NCI-H774 (cell line): ENCODE measurements around the gene SETD3.
"Not testable (repeated sequence)": the region's sequence is repeated elsewhere in the genome, so short reads cannot be mapped to it uniquely, and the experiment has no call there.

ENCODE experiments used
- DNase-seq: peaks from one replicate; lab custom pipeline; 2025; lab: John Stamatoyannopoulos, UW

SETD3 gene

DNA sequence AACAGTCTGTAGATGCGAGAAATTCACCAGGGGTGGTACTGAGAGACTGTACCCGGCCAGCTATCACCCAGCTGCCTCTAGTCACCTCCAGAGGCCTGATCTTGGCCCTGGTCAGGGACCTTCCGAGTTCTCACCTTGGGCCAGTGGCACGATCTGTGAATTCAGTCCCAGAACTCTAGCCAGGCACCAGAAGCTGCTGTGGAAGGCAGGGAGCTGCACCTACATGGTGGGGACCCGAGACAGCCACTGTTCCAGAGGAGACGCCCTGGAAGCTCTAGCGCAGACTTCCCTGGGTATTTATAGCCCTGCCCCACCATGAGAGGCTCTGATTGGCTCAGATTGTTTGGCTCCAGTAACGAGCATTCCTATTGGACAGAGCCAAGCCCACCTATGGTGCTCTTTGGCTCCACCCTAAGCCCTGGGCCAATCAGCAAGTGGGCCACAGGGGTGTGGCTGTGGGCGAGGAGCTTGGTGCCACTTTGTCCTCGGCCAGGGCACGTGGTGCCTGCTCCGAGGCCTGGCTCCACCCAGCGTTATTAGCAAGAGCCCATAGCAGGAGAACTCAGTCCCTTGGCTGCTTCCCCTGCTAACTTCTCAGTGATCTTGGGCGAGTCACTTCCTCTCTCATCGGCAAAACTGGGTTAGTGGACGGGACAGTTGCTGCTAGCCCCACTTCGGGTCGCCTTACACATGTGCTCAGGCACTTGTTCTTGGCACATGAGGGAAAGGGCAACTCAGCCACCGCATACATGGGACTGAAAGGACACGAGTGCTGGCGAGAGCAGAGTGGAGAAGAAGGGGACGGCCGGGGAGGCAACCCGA lies 119.7 kb downstream of the SETD3 start:
- DNase-seq: no peak

DNA sequence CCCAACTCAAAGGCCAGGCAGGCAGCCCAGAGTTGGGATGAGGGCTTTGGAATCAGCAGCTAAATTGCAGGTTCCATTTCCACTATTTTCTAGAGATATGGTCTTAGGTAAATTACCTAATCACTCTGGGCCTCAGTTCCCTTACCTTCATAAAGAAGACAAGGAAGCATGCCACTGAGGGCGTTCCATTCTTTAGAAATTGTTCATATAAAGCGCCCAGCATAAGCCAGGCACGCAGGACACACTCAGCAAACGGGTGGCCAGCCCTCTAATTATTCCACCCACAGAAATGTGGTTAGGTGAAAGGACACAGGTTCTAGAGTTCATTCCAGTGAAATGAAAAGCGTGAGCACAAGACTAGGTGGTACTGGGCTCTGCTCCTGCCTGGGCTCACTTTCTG lies 120.8 kb downstream of the SETD3 start:
- DNase-seq: no peak

DNA sequence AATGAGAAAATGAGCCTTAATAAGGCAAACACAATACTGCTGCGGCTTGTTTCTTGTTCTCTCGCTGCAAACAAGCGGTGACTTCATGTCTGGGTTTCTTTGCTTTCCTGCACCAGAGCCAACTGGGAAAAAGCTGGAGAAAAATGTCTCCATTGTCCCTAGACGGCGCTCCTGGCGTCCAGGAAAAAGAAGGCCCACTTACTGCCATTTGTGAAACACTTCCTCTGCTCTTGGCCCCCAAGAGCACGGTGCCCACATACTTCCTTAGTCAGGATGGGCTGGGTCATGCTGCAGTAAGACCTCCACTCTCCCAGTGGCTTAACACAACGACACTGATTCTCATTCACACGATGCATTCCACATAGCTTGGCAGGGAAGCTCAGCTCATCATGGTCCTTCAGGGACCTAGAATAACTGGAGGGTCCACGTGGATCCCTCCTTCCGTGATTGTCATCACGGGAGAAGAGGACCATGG lies 122.7 kb downstream of the SETD3 start:
- DNase-seq: no peak

DNA sequence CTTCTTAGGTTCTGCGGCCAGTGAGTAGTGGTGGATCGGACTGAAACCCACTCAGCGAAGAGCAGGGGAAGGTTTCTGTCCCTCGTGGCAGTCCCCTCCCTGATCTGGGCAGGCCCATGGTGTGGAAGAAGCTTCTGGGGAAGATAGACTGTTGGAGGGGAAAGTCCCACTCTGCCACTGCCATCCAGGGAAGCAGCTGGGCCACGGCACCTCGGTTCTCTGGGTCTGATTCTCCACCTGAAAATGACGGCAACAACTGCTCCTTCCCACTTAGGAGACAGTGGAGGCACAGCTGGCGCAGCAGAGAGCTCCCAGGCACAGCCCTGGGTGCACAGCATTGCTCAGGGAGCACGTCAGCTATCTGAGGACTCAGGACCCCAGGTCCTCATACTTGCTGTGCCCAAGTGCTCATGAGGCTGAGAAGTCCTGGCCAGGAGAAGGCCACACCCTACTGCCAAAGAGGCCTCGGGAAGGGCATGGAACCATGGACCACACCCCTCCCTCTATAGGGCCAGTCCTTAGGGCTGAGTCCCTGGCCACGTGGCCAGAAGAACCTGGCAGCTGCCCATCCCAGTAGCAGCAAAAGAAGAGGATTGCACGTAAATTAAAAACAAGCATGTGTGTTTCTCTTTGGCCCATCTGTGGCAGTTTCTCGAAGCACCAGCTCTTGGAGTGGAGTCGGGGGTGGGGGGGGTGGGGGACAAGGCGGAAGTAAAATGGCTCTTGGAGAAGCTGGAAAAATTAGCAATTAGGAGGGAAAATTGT lies 123.3 kb downstream of the SETD3 start:
- DNase-seq: no peak

DNA sequence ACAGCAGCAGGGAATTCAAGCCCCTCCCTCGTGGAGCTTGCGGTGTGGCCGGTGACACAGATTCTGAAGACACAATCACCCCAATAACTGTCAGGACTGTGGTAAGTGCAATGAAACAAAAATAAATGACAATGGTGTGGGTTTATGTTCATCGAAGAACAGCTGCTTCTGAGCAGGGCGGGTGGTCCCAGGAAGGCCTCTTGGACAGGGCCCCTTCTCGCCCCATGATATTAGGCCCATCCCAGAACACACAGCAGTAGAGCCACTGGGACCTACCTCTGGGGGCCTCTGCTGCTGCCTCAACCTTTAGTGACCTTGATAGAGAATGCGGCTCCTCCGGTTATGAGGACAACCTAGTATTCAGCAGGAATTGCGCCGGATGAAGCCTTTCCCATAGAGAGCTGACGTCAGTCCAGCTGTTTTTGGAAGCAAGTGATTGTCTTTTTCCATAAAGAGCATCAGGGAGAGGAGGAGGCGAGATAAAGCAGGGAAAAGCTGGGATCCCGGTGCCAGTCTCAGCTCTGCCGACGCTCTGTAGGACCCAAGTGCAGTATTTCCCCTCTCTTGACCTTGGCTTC lies 124.5 kb downstream of the SETD3 start:
- DNase-seq: no peak

DNA sequence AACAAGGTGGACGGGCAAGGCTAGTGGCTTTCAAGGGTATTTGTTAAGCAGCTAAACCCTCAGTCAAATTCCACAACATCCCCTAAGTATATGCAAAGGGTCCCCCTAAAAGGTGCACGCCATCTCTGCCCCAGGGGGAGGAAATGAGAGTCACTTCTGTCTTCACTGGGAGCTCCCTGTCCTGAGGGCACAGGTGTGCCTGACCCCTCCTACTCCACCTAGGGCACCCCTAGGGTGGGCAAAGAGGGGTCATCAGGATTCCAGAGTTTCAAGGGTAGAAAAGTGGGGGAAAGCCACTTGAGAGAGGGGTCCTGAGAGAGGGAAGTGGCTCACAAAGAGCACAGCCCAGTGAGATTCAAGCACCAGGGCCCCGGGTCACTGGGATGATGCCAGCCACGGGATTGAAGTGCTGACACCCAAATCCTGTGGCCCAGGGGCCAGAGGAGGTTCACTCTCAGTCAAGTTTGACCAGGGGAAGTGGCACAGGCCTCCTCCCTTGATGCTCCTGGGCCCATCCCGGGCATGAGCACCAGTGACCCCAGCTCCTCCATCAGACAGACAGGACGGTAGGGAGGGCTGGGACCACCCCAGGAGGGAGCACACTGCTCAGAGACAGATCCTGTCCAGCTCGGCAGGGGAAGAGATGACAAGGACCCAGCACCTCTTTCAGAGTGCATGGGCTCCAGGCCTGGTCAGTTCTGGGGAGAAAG lies 126.3 kb downstream of the SETD3 start:
- no peak for DNase-seq

DNA sequence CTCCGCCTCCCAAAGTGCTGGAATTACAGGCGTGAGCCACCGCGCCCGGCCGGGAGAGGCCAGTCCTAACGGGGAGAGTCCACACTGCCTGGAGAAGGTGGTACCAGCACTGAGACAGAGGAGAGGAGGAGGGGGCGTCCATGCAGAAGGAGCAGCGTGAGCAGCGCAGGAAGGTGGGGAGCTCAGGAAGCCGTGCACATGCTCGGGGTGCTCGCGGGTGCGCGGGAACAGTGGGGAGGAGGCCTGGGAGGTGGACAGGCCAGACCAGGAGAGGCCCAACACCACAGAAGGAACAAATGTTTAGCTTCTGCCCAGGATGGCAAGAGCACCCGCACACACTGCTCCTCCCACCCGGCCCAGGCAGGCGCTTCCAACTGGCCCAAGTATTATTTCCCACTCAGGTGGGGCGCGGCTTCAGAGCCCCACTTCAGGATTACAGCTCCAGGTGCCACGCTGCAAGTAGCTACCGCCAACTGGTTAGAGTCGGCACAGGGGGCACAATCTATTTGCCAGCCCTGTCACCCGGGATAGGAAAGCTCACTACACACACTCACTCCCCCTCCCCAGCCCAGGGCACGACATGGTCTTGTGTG lies 127.9 kb downstream of the SETD3 start:
- DNase-seq: no peak

DNA sequence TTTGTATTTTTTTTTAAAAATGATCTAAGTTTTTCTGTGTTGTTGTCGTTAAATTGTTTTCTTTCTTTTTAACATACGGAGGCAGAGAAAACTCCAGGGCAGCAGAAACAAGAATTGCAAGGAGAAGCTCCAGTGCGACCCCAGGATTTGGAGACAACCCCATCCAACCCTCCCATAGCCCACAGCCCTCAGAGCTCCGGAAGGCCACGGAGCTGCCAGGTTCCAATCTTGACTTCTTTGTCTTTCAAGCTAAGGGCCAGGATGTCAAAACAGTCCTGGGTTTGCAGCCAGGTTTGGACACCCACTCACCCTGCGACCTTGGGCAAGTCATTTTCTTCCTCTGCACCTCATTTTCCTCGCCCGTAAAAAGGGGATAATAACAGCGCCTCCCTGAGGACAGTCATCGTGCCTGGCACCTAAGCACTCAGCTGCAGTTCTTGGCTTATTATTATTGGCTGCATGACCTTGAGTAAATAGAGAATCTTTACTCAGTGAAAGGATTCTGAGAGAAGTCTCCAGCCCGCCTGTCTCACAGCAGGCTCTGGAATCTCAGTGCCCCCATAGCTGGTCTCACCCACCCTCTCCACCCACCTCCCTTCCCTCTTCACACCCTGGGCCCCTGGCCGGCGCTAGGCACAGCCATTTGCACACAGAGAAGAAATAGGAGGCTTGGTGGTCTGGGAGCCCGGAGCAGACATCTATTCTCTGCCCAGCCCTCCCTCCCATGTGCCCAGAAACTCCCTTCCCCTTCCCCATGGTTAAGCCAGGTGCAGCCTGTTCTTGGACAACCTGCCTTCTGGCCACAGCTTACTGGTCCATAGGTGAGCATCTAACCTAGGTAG lies 129.3 kb downstream of the SETD3 start:
- DNase-seq: no peak

DNA sequence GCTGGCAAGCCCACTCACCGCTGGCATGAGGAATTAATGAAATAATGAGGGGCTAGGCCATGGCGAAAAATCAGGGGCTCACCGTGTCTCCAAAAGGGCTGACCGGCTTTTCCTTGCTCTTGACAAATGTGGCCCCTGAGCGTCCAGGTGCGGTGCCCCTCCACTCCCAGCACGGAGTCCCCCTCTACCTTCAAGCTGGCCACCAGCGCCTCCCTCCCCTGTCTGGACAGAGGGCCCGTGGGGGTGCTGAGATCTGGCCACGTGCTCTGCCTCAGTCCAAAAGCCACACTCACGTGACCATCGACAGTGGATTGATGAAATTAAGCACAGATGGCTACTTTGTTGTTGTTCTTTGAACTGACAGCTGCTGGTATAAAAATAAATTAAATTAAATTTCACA lies 129.9 kb downstream of the SETD3 start:
- DNase-seq: no peak

DNA sequence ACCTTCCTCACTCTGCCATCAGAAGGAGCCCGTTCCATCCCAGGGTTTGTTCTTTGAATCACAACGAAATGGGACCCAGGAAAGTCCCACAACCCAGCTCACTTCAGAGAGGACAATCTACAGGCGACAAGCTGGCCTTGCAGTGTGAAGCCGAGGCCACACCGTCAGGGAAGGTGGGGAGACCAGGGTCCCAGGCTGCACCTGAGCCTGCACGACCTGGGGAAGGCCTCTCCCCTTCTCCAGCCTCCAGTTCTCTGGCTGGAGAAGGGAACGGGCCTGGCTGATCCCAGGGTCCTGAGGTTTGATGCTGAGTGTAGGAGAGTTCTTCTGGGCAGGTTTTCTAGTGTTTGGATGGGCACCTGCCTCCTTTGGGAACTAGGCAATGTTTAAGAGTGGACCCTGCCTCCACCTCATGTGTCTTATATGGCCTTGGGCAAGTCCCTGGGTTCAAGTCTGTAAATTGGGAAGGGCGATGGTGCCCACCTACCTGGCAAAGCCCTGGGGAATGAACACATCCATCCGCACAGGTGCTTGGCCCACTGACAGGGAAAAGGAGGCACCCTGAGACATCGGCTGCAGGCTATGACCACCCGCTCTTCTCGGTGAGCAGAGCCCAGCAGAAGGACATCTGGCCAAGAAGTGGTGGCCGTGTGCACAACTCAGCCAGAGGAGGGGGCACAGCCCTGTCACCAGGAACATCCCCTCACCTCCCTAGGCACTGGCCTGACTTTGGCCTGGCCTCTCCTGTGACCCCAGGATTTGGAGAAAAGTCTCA lies 130.8 kb downstream of the SETD3 start:
- no peak for DNase-seq

DNA sequence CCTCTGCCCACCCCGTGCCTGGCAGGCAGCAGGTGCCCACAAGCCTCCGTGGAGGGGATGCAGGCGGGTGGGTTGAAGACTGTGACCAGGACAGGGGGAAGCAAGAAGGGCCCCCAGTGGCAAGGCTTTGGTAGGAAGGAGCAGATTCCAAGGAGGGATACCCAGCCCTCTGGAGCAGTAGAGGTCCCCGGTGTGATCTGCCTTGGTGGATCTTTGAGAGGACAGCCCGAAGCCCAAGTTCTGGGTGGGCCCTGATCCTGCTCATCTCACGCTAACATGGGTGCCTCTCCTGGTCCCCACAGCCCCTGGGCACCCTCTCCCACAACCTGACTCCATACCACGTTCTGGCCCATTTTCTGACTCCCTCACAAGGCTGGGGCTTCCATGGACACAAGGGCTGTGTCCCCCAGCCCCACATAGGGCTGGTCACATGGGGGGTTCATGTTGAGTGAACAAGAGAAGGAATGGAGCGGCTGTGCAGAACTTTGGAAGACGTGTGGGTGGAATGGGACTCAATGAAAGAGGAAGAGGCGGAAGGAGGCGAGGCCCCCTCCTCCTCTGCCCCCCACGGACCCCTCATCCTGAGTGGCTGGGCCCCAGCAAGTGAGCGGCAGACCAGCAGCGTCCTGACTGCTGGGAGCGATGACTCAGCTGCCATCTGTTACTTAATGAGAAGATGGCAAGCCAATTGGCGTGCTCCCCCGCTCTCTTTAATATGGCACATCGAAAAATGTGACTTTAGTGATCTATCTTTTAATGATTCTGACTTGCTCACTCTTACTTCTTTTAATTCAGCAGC lies 131.6 kb downstream of the SETD3 start:
- no peak for DNase-seq

DNA sequence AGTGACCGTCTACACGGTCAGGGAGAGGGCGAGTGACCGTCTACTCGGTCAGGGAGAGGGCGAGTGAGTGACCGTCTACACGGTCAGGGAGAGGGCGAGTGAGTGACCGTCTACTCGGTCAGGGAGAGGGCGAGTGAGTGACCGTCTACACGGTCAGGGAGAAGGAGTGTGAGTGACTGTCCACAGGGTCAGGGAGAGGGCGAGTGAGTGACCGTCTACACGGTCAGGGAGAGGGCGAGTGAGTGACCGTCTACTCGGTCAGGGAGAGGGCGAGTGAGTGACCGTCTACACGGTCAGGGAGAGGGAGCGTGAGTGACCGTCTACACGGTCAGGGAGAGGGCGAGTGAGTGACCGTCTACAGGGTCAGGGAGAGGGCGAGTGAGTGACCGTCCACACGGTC lies 132.4 kb downstream of the SETD3 start:
- not testable (repeated sequence) for DNase-seq
